ENCODE measurements around the gene MAFG.
A peak's percentile ranks its signal among the peaks of the same experiment; 100 is the strongest.
"Not testable (repeated sequence)": the region's sequence is repeated elsewhere in the genome, so short reads cannot be mapped to it uniquely, and the experiment has no call there.

The MAFG gene

DNA sequence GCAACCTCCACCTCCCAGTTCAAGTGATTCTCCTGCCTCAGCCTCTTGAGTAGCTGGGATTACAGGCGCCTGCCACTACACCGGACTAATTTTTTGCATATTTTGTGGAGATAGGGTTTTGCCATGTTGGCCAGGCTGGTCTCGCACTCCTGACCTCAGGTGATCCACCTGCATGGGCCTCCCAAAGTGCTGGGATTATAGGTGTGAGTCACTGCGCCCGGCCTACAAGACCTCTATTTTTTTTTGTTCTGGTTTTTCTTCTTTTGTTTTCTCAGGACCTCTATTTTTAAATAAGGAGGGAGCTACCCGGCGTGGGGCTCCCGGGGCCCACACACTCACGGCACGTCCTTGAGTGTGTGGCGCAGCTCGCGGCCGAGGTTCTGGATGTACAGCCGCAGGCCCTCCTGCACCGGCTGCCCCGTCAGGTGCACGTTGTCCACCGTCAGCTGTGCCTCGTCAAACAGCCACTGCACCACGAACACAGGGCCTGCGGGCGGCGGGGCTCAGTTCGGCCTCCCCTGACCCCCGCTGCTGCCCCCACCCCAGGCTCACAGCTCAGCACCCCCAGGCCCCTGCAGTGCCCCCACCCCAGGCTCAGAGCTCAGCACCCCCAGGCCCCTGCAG lies 27.6 kb upstream of the MAFG start:
- Histone ChIP-seq H3K4me1 (ENCODE audit: low read length) (no peaks in the 10 kb centered on the region), H3K27ac (ENCODE audit: low read length) (no peak overlapping the region), H3K27me3 (replicated peaks; ENCODE audit: insufficient read depth, low read length) (peaks cover 58% of the 10 kb centered on the region)

DNA sequence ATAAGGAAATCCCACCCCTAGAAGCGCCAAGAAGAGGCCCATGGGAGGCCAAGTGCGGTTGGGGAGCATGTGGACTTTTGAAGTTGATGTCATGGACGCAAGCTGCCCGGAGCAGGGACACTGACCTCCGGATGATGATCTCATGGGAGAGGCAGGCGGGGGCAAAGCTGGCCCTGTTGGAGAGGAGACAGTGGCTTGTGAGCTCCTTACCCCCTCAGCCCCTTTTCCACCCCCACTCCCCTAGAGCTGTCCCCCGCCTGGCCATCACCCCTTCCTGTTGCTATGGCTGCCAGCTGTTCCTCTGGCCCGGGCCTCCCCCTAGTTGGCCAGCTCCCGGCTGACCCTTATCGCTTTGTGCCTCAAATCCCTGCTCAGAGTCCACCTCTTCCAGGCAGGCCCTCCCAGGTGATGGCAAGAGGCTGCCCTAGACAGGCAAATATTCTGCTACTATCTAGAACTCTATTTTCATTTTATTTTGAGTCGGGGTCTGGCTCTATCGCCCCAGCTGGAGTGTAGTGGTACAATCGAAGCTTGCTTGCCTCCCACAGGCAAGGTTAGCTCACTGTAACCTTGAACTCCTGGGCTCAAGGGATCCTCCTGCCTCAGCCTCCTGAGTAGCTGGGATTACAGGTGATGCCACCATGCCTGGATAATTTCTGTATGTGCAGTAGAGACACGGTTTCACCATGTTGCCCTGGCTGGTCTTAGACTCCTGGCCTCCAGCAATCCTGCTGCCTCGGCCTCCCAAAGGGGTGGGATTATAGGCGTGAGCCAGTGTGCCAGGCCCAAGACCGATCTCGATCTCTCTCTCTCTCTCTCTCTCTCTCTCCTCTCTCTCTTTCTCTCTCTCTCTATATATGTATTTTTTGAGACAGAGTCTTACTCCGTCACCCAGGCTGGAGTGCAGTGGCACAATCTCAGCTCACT lies 26.9 kb upstream of the MAFG start:
- Histone ChIP-seq H3F3A (ENCODE audit: insufficient read depth, low read length) (no peaks in the 10 kb centered on the region), H3K9ac (ENCODE audit: low read length) (no peak overlapping the region), H2AFZ (ENCODE audit: low read length) (no peak overlapping the region), H3K9me3 (replicated peaks; ENCODE audit: insufficient read depth, low read length) (no peaks in the 10 kb centered on the region), H3K4me2 (ENCODE audit: low read depth, low read length) (no peak overlapping the region), H3K4me1 (ENCODE audit: low read length) (no peaks in the 10 kb centered on the region), H3K27me3 (replicated peaks; ENCODE audit: insufficient read depth, low read length) (peaks cover 55% of the 10 kb centered on the region), H3K36me3 (replicated peaks; ENCODE audit: insufficient read depth, low read length) (no peaks in the 10 kb centered on the region), H3K79me2 (ENCODE audit: low read length) (no peaks in the 10 kb centered on the region), H4K20me1 (ENCODE audit: insufficient read depth, low read length) (no peaks in the 10 kb centered on the region), H3K9me2 (replicated peaks; ENCODE audit: insufficient read depth, low read length) (no peaks in the 10 kb centered on the region), H3K27ac (ENCODE audit: low read length) (no peak overlapping the region), H3K4me3 (ENCODE audit: low read length) (no peak overlapping the region)
- DNase-seq: no peak
- TF ChIP-seq, protein P1, sequence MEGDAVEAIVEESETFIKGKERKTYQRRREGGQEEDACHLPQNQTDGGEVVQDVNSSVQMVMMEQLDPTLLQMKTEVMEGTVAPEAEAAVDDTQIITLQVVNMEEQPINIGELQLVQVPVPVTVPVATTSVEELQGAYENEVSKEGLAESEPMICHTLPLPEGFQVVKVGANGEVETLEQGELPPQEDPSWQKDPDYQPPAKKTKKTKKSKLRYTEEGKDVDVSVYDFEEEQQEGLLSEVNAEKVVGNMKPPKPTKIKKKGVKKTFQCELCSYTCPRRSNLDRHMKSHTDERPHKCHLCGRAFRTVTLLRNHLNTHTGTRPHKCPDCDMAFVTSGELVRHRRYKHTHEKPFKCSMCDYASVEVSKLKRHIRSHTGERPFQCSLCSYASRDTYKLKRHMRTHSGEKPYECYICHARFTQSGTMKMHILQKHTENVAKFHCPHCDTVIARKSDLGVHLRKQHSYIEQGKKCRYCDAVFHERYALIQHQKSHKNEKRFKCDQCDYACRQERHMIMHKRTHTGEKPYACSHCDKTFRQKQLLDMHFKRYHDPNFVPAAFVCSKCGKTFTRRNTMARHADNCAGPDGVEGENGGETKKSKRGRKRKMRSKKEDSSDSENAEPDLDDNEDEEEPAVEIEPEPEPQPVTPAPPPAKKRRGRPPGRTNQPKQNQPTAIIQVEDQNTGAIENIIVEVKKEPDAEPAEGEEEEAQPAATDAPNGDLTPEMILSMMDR (IDR thresholded peaks at IDR 0.05; ENCODE audit: low read length): no peak
- TF ChIP-seq EZH2phosphoT487 (IDR thresholded peaks at IDR 0.05; ENCODE audit: low read length) (no peak), EZH2 (optimal IDR thresholded peaks at IDR 0.05; ENCODE audit: low read depth, low read length) (no peak)

More for the DNA sequence above, 27.6 kb upstream of the MAFG start:
- no peaks in the 10 kb centered on the region for H3K36me3 ChIP-seq (replicated peaks; ENCODE audit: insufficient read depth, low read length)
- no peak overlapping the region for H3K4me3 ChIP-seq (ENCODE audit: low read length)
- no peaks in the 10 kb centered on the region for H3K9me3 ChIP-seq (replicated peaks; ENCODE audit: insufficient read depth, low read length)
- H3K4me2 ChIP-seq (ENCODE audit: low read depth, low read length): no peak overlapping the region
- no peak overlapping the region for H2AFZ ChIP-seq (ENCODE audit: low read length)
- H4K20me1 ChIP-seq (ENCODE audit: insufficient read depth, low read length): no peaks in the 10 kb centered on the region
- TF ChIP-seq EZH2phosphoT487 (IDR thresholded peaks at IDR 0.05; ENCODE audit: low read length) (no peak), EZH2 (optimal IDR thresholded peaks at IDR 0.05; ENCODE audit: low read depth, low read length) (no peak)
- TF ChIP-seq, protein P1 (IDR thresholded peaks at IDR 0.05; ENCODE audit: low read length): no peak
- no peaks in the 10 kb centered on the region for H3K9me2 ChIP-seq (replicated peaks; ENCODE audit: insufficient read depth, low read length)
- no peaks in the 10 kb centered on the region for H3K79me2 ChIP-seq (ENCODE audit: low read length)
- no peak overlapping the region for H3K9ac ChIP-seq (ENCODE audit: low read length)
- no peak for DNase-seq
- H3F3A ChIP-seq (ENCODE audit: insufficient read depth, low read length): no peaks in the 10 kb centered on the region

DNA sequence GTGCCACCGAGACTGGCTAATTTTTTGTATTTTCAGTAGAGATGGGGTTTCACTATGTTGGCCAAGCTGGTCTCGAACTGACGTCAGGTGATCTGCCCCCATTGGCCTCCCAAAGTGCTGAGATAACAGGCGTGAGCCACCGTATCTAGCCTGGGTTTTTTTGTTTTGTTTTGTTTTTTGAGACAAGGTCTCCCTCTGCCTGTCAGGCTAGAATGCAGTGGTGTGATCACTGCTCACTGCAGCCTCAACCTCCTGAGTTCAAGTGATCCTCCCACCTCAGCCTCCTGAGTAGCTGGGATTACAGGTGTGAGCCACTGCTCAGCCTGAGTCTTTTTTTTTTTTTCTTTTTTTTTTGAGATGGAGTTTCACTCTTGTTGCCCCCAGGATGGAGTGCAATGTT lies 25.9 kb upstream of the MAFG start:
- H3K9me3 ChIP-seq (replicated peaks; ENCODE audit: insufficient read depth, low read length); H3K79me2 ChIP-seq (ENCODE audit: low read length); H3K4me2 ChIP-seq (ENCODE audit: low read depth, low read length); H3K4me1 ChIP-seq (ENCODE audit: low read length); H4K20me1 ChIP-seq (ENCODE audit: insufficient read depth, low read length); H3K9ac ChIP-seq (ENCODE audit: low read length); DNase-seq; H3K9me2 ChIP-seq (replicated peaks; ENCODE audit: insufficient read depth, low read length); H2AFZ ChIP-seq (ENCODE audit: low read length); H3K4me3 ChIP-seq (ENCODE audit: low read length); H3F3A ChIP-seq (ENCODE audit: insufficient read depth, low read length); H3K27ac ChIP-seq (ENCODE audit: low read length); H3K36me3 ChIP-seq (replicated peaks; ENCODE audit: insufficient read depth, low read length): not testable (repeated sequence)
- peaks cover 45% of the 10 kb centered on the region for H3K27me3 ChIP-seq (replicated peaks; ENCODE audit: insufficient read depth, low read length)
- TF ChIP-seq, protein P1 (IDR thresholded peaks at IDR 0.05; ENCODE audit: low read length): peak; percentile 9; the same call in 1 of the 2 replicates

Data from MM.1S (cell line).